ENCODE measurements around the gene SP6.

The SP6 gene

GRCh38 chr17:47816947-47817346, 34.0 kb downstream of the SP6 start:
- TF ChIP-seq RARB (CRISPR knock-in tag; IDR thresholded peaks at IDR 0.05), result no peak
- ATAC-seq, result no peak

GRCh38 chr17:47816111-47816735, 34.7 kb downstream of the SP6 start:
- no peak for ATAC-seq
- no peak for TF ChIP-seq ZC3H10 (CRISPR knock-in tag; IDR thresholded peaks at IDR 0.05)
- no peak for TF ChIP-seq ZFP30 (CRISPR knock-in tag; IDR thresholded peaks at IDR 0.05)
- no peak for TF ChIP-seq SNAI2 (CRISPR knock-in tag; IDR thresholded peaks at IDR 0.05)
- no peak for TF ChIP-seq OSR1 (CRISPR knock-in tag; IDR thresholded peaks at IDR 0.05)
- no peak for TF ChIP-seq GLIS3 (CRISPR knock-in tag; IDR thresholded peaks at IDR 0.05)
- TF ChIP-seq TCF4 (CRISPR knock-in tag; IDR thresholded peaks at IDR 0.05; ENCODE audit: borderline replicate concordance), result no peak
- TF ChIP-seq ZNF565 (CRISPR knock-in tag; conservative IDR thresholded peaks at IDR 0.05; ENCODE audit: low read depth), result no peak
- TF ChIP-seq POU6F1 (CRISPR knock-in tag; IDR thresholded peaks at IDR 0.05; ENCODE audit: borderline replicate concordance, low read depth), result no peak
- TF ChIP-seq ZNF8 (CRISPR knock-in tag; IDR thresholded peaks at IDR 0.05), result no peak
- TF ChIP-seq PPARA (CRISPR knock-in tag; IDR thresholded peaks at IDR 0.05; ENCODE audit: borderline replicate concordance), result no peak
- no peak for TF ChIP-seq TOX (CRISPR knock-in tag; IDR thresholded peaks at IDR 0.05; ENCODE audit: borderline replicate concordance)
- no peak for TF ChIP-seq CREB5 (CRISPR knock-in tag; IDR thresholded peaks at IDR 0.05; ENCODE audit: low read depth)
- no peak for TF ChIP-seq ARNTL (CRISPR knock-in tag; IDR thresholded peaks at IDR 0.05; ENCODE audit: borderline replicate concordance, low read depth)
- no peak for TF ChIP-seq BACH2 (CRISPR knock-in tag; IDR thresholded peaks at IDR 0.05; ENCODE audit: borderline replicate concordance)
- no peak for TF ChIP-seq ZNF70 (CRISPR knock-in tag; IDR thresholded peaks at IDR 0.05)
- TF ChIP-seq ZFP3 (CRISPR knock-in tag; IDR thresholded peaks at IDR 0.05), result no peak

GRCh38 chr17:47815106-47815918, 35.7 kb downstream of the SP6 start:
- TF ChIP-seq ZFP3 (CRISPR knock-in tag; IDR thresholded peaks at IDR 0.05) (no peak), ISL1 (CRISPR knock-in tag; IDR thresholded peaks at IDR 0.05) (no peak), RARB (CRISPR knock-in tag; IDR thresholded peaks at IDR 0.05) (no peak), PPARA (CRISPR knock-in tag; IDR thresholded peaks at IDR 0.05; ENCODE audit: borderline replicate concordance) (no peak), SNAI2 (CRISPR knock-in tag; IDR thresholded peaks at IDR 0.05) (no peak), ZNF70 (CRISPR knock-in tag; IDR thresholded peaks at IDR 0.05) (no peak), POU6F1 (CRISPR knock-in tag; IDR thresholded peaks at IDR 0.05; ENCODE audit: borderline replicate concordance, low read depth) (no peak), ZC3H10 (CRISPR knock-in tag; IDR thresholded peaks at IDR 0.05) (no peak), OSR1 (CRISPR knock-in tag; IDR thresholded peaks at IDR 0.05) (no peak), PATZ1 (CRISPR knock-in tag; IDR thresholded peaks at IDR 0.05; ENCODE audit: borderline replicate concordance) (no peak), CSDC2 (CRISPR knock-in tag; IDR thresholded peaks at IDR 0.05) (no peak), ARNTL (CRISPR knock-in tag; IDR thresholded peaks at IDR 0.05; ENCODE audit: borderline replicate concordance, low read depth) (no peak), ZNF565 (CRISPR knock-in tag; conservative IDR thresholded peaks at IDR 0.05; ENCODE audit: low read depth) (no peak), TCF4 (CRISPR knock-in tag; IDR thresholded peaks at IDR 0.05; ENCODE audit: borderline replicate concordance) (no peak), GLIS3 (CRISPR knock-in tag; IDR thresholded peaks at IDR 0.05) (no peak), TSHZ2 (CRISPR knock-in tag; IDR thresholded peaks at IDR 0.05) (no peak)
- ATAC-seq, result no peak
